Chondrocyte (in vitro differentiated cells): ENCODE results near the gene NFASC. TPM values are rescaled to one million over a fixed set of nuclear protein-coding genes. Genes with fewer than 3 reads are reported as not detected.

Experiments used
- DNase-seq: peaks from one replicate; pipeline ENCODE4 v3.0.0; 2021; ENCODE audit warnings: mixed read lengths, low spot score
- H3K27ac Mint-ChIP-seq: one replicate; pipeline ENCODE4 v1.8.0; 2021; ENCODE audit warnings: mild to moderate bottlenecking, moderate library complexity, mixed read lengths; ENCODE audit not compliant: unreplicated experiment
- H3K27me3 Mint-ChIP-seq: 2 replicates; pipeline ENCODE4 v1.8.0; 2021; ENCODE audit warnings: low read depth, mixed read lengths
- H3K36me3 Mint-ChIP-seq: 2 replicates; pipeline ENCODE4 v1.8.0; 2021; ENCODE audit warnings: low read depth, mixed read lengths
- H3K4me1 Mint-ChIP-seq: 2 replicates; pipeline ENCODE4 v1.8.0; 2021; ENCODE audit warnings: low read depth, mild to moderate bottlenecking, mixed read lengths
- H3K4me3 Mint-ChIP-seq: one replicate; pipeline ENCODE4 v1.8.0; 2021; ENCODE audit warnings: mild to moderate bottlenecking, moderate library complexity, mixed read lengths; ENCODE audit not compliant: unreplicated experiment
- H3K9me3 Mint-ChIP-seq: 2 replicates; pipeline ENCODE4 v1.8.0; 2021; ENCODE audit warnings: low read depth, mixed read lengths
- CTCF ChIP-seq: fragments of 200-600 bp; sonication (generic); IDR thresholded peaks from 2 replicates; pipeline ENCODE4 v1.5.0; 2021; ENCODE audit warnings: antibody characterized with exemption, mild to moderate bottlenecking, moderate library complexity
- total RNA-seq: library from RNA; stranded (reverse); gene quantifications from 3 replicates; pipeline ENCODE4 v1.2.1, GENCODE V29; 2021

NFASC gene
- total RNA-seq, 1 donor from 2014 or later, result 0.20 TPM

- Mint-ChIP-seq H3K27ac (no peak overlapping the region), H3K27me3 (peaks cover 50% of the 10 kb centered on the region), H3K4me3 (no peak overlapping the region), H3K9me3 (no peaks in the 10 kb centered on the region), H3K4me1 (no peaks in the 10 kb centered on the region), H3K36me3 (no peaks in the 10 kb centered on the region)
- DNase-seq, result no peak
- no peak for TF ChIP-seq CTCF
These were observed 166.9 kb downstream of the NFASC start for GRCh38 chr1:205037539-205037938.

- H3K9me3 Mint-ChIP-seq, result no peaks in the 10 kb centered on the region
- H3K27ac Mint-ChIP-seq, result no peak overlapping the region
- H3K27me3 Mint-ChIP-seq, result peaks cover 45% of the 10 kb centered on the region
- no peak overlapping the region for H3K4me3 Mint-ChIP-seq
- no peak for DNase-seq
- no peak for TF ChIP-seq CTCF
- no peaks in the 10 kb centered on the region for H3K36me3 Mint-ChIP-seq
- H3K4me1 Mint-ChIP-seq, result no peaks in the 10 kb centered on the region
These were observed 167.6 kb downstream of the NFASC start for GRCh38 chr1:205038132-205038786.

- peaks cover 61% of the 10 kb centered on the region for H3K27me3 Mint-ChIP-seq
- H3K36me3 Mint-ChIP-seq, result no peaks in the 10 kb centered on the region
- no peak overlapping the region for H3K27ac Mint-ChIP-seq
- H3K4me1 Mint-ChIP-seq, result no peaks in the 10 kb centered on the region
- no peak for TF ChIP-seq CTCF
- H3K4me3 Mint-ChIP-seq, result no peak overlapping the region
- no peak for DNase-seq
- no peaks in the 10 kb centered on the region for H3K9me3 Mint-ChIP-seq
These were observed 170.5 kb downstream of the NFASC start for GRCh38 chr1:205041001-205041715.

- Mint-ChIP-seq H3K4me1 (no peaks in the 10 kb centered on the region), H3K36me3 (no peaks in the 10 kb centered on the region), H3K27me3 (peaks cover 66% of the 10 kb centered on the region), H3K4me3 (no peak overlapping the region), H3K27ac (no peak overlapping the region), H3K9me3 (no peaks in the 10 kb centered on the region)
- no peak for TF ChIP-seq CTCF
- DNase-seq, result no peak
These were observed 171.6 kb downstream of the NFASC start for GRCh38 chr1:205041998-205042910.
